GM19023 (cell line): Measurements from ENCODE around the gene LILRB2.
"Not testable (repeated sequence)": the region's sequence is repeated elsewhere in the genome, so short reads cannot be mapped to it uniquely, and the experiment has no call there.

ENCODE experiments used
- ATAC-seq: cut with Tn5 transposase; IDR thresholded peaks from one replicate; pipeline ENCODE4 v1.9.1; 2021; ENCODE audit warnings: mild to moderate bottlenecking, moderate library complexity; ENCODE audit not compliant: unreplicated experiment

Gene LILRB2

GRCh38 chr19:54243809-54244208 lies 37.1 kb downstream of the LILRB2 start:
- ATAC-seq, result not testable (repeated sequence)

DNA sequence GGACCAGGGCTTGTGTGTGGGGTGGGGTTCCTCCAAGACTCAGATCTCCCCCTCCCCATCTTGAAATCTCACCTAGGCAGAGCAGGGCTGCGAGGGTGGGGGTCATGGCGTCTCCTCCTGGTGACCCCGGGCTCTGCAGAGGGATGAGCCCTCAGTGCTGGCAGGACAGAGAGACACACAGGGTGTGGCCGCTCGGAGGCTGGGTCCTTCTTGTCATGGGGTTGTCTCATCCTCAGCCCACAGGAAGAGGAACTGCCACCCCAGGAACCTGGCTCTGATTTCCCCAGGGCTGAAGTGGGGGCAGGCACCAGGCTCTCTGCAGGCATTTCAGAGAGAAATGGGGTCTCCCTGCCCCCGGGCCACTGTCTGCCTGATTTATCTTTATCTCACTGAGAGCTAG lies 38.3 kb downstream of the LILRB2 start, which contains the start of gene LILRA6:
LILRA6 (minus strand) TSS at position 145 of the 400 bp plus-strand sequence.
- not testable (repeated sequence) for ATAC-seq

- not testable (repeated sequence) for ATAC-seq
Observed at GRCh38 chr19:54242234-54242633, 38.7 kb downstream of the LILRB2 start.

DNA sequence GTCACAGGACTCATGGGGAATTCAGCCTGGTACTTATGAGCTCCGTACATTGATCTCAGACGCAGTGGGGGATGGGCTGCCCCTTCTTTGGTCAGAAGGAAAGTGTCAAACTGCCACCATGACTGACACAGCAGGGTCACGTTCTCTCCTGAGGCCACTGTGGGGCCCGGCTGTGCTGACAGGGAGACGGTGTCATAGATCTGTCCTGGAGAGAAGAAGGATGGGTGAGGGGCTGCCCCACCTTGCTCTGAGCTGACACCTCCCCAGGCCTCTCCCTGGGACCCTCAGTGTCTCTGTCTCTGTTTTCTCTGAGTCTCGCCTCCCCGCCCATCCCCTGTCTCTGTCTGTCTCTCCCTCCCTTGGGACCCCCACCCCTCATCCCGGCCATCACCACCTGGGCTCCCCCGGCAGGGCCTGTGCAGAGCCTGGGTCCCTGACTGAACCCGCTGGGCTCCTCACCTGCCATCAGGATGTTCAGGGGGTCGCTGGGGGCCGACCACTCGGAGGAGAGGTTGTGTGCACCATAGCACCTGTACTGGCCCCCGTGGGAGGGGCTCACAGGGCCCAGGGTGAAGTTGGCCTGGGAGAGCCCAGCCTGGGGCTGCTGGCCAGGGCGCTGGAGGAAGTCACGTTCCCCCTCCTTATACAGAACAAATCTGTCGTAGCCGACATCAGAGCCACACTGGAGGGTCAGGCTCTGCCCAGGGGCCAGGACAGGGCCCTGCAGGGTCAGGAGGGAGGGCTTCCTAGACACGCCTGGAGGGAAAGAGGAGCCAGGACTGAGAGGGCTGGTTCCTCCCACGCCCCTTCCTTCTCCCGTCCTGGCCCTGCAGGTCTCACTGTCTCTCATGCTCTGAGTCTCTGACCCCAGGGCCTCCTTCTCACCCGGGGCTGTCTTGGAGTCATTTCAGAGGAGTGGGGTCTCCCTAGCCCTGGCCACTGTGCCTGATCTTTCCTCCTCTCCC lies 40.3 kb downstream of the LILRB2 start:
- ATAC-seq, result not testable (repeated sequence)

DNA sequence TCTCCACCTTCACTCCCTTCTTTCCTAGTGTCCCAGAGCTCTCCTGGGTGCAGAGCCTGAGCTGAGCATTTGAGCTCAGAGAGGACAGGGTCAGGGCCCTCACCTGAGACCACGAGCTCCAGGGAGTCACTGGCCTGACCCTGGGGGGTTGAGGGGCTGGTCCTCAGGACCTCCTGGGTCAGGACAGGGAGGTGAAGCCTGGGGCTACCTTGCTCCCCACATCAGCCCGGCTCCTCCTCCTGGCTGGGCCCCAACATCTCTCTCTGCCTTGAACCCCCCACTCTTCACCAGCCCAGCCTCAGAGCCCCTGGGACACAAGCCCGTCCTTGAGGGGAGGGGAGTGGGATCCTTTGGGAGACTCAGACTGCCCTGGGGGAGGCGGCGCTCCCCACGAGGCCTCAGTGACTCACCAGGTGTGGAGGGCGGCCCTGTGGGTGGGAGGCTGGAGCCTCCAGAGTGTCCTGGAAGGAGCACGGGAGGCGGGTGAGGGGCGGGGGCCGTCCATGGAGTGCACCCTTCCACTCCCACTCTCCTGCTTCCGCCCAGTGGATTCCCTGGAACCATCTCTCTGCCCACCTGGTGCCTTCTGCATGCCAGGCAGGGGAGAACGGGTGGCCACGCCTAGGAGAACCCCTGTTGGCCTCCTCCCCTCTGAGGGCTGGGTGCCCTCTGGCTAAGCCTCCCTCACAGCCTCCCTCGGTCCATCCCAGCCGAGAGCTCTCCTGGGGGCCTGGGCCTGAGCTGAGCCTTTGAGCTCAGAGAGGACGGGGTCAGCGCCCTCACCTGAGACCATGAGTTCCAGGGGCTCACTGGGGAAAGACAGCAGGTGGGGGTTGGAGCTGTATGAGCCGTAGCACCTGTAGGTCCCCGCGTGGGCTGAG lies 41.2 kb downstream of the LILRB2 start:
- not testable (repeated sequence) for ATAC-seq

- no peak for ATAC-seq
Observed at GRCh38 chr19:54233941-54234340, 47.0 kb downstream of the LILRB2 start.

- no peak for ATAC-seq
Observed at GRCh38 chr19:54231077-54231931, 49.6 kb downstream of the LILRB2 start.

DNA sequence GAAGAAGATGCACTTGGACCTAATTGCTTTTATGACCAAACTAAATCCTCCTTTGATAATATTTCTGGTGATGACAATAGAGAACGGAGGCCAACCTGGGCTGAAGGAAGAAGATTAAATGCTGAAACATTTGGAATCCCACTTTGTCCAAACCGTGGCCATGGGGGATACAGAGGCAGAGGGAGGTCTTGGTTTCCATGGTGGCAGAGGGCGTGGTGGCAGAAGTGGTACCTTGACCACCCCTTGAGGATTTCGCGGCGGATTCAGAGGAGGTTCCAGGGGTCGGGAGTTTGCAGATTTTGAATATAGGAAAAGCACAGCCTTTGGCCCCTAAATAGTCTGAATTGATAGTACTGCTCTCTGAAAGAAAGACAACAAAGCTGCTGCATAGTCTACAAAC lies 50.9 kb downstream of the LILRB2 start:
- ATAC-seq, result no peak

GRCh38 chr19:54229146-54229545 lies 51.8 kb downstream of the LILRB2 start:
- ATAC-seq, result no peak

GRCh38 chr19:54224619-54225018 lies 56.3 kb downstream of the LILRB2 start:
- ATAC-seq, result not testable (repeated sequence)

GRCh38 chr19:54223937-54224281 lies 57.0 kb downstream of the LILRB2 start:
- ATAC-seq, result not testable (repeated sequence)
